Lung (tissue), 16 donors: Measurements from ENCODE around the gene KIF26A. TPM values are rescaled to one million over a fixed set of nuclear protein-coding genes. Genes with fewer than 3 reads are reported as not detected.
A peak's percentile ranks its signal among the peaks of the same experiment; 100 is the strongest.

Experiments used
- ATAC-seq: fragments of 200-7000 bp; cut with Tn5 transposase; one replicate; pipeline ENCODE4 v1.9.1; 2020; ENCODE audit warnings: moderate number of reproducible peaks; ENCODE audit not compliant: insufficient read depth, low FRiP score
- DNase-seq, 3 donors: peaks; one replicate each; pipeline ENCODE4 v3.0.0-alpha.2; 2013 to 2017
- H3K27ac ChIP-seq, 2 donors: one replicate each; pipeline ENCODE4 v1.5.1; 2013; ENCODE audit warnings: mild to moderate bottlenecking in 2 of 2, moderate library complexity in 2 of 2, control low read depth in 1 of 2, inconsistent platforms in 1 of 2, low read depth in 1 of 2, low read length in 1 of 2
- H3K27me3 ChIP-seq, 3 donors: one replicate each; pipeline ENCODE4 v1.5.1; 2013; ENCODE audit warnings: low read length in 2 of 3; ENCODE audit not compliant: control insufficient read depth in 3 of 3, insufficient read depth in 3 of 3
- H3K36me3 ChIP-seq, 4 donors: one replicate each; pipeline ENCODE4 v1.5.1; 2013; ENCODE audit warnings: low read length in 4 of 4, mild to moderate bottlenecking in 1 of 4, moderate library complexity in 1 of 4; ENCODE audit not compliant: control insufficient read depth in 4 of 4, insufficient read depth in 4 of 4
- H3K4me1 ChIP-seq, 5 donors: one replicate each; pipeline ENCODE4 v1.5.1; 2013; ENCODE audit warnings: low read length in 5 of 5, mild to moderate bottlenecking in 2 of 5, moderate library complexity in 1 of 5; ENCODE audit not compliant: control insufficient read depth in 5 of 5, insufficient read depth in 5 of 5
- H3K4me3 ChIP-seq: one replicate; pipeline ENCODE4 v1.5.1; 2013; ENCODE audit warnings: mild to moderate bottlenecking, control low read depth, moderate library complexity
- H3K9ac ChIP-seq, 2 donors: one replicate each; pipeline ENCODE4 v1.5.1; 2013; ENCODE audit warnings: low read length in 2 of 2, control low read depth in 1 of 2; ENCODE audit not compliant: insufficient read depth in 1 of 2
- H3K9me3 ChIP-seq, 4 donors: one replicate each; pipeline ENCODE4 v1.5.1; 2013; ENCODE audit warnings: low read length in 3 of 4, mild to moderate bottlenecking in 1 of 4, moderate library complexity in 1 of 4; ENCODE audit not compliant: control insufficient read depth in 4 of 4, insufficient read depth in 3 of 4
- whole genome bisulfite sequencing, 2 donors: extraction: QIAGEN DNeasy Blood & Tissue Kit; methylation state at CpG; one replicate each; pipeline ENCODE4 v1.1.7; 2013; 5-methylcytosine and 5-hydroxymethylcytosine counted together
- long read RNA-seq, 5 donors: transcript quantifications; one replicate each; lab custom pipeline, GENCODE V29; 2026
- polyA plus RNA-seq, 2 donors: library from polyadenylated mRNA; stranded (reverse); fragments of 200-250 nt; gene quantifications; one replicate each; pipeline ENCODE4 v1.2.1, GENCODE V29; 2013
- total RNA-seq, 2 donors: library from RNA; depleted of rRNA in 1 of 2; stranded (reverse); fragments of >200 nt in 1 of 2; gene quantifications; one replicate each; pipeline ENCODE4 v1.2.1, GENCODE V29; 2014 to 2021
- TF ChIP-seq, protein P1 (sequence below): IDR thresholded peaks from 2 replicates; pipeline ENCODE4 v1.5.1; 2012; ENCODE audit warnings: mild to moderate bottlenecking; ENCODE audit errors: control extremely low read depth, extremely low read depth
- donor health status: control.
- donor health status: control.
- donor health status: Bipolar disorder and iron deficiency.
- donor health status: healthy.
- donor health status: DM: yes; HTN: yes; CAD: no.

Gene KIF26A
- total RNA-seq (10 to 100 TPM in 1 of 2 donors, 1 to 10 TPM in 1; 6.5 to 11.4 TPM), polyA plus RNA-seq (1 to 10 TPM; 2.4 to 2.5 TPM)
- long read RNA-seq, donor 1, partial matches to known transcripts = 10 of 10 reads
- long read RNA-seq, donor 1, other reads (novel, unspliced or antisense) = 0 of 10 reads
- long read RNA-seq, donor 2 = 0 reads
- long read RNA-seq, donor 3 = 0 reads
- long read RNA-seq, donor 4, partial matches to known transcripts = 6 of 6 reads
- long read RNA-seq, donor 4, other reads (novel, unspliced or antisense) = 0 of 6 reads
- long read RNA-seq, donor 5, full-length matches to known transcripts = 1 of 8 reads
- long read RNA-seq, donor 5, partial matches to known transcripts = 7 of 8 reads
- long read RNA-seq, donor 5, other reads (novel, unspliced or antisense) = 0 of 8 reads

- H3K9me3 ChIP-seq = no peaks in the 10 kb centered on the region
- TF ChIP-seq, protein P1, sequence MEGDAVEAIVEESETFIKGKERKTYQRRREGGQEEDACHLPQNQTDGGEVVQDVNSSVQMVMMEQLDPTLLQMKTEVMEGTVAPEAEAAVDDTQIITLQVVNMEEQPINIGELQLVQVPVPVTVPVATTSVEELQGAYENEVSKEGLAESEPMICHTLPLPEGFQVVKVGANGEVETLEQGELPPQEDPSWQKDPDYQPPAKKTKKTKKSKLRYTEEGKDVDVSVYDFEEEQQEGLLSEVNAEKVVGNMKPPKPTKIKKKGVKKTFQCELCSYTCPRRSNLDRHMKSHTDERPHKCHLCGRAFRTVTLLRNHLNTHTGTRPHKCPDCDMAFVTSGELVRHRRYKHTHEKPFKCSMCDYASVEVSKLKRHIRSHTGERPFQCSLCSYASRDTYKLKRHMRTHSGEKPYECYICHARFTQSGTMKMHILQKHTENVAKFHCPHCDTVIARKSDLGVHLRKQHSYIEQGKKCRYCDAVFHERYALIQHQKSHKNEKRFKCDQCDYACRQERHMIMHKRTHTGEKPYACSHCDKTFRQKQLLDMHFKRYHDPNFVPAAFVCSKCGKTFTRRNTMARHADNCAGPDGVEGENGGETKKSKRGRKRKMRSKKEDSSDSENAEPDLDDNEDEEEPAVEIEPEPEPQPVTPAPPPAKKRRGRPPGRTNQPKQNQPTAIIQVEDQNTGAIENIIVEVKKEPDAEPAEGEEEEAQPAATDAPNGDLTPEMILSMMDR = no peak
- WGBS, 2 donors = 1% methylated on average over 32 to 77 of the region's 77 CpGs
- DNase-seq (peak; percentile 76 to 78 (median 77)), ATAC-seq (peak; percentile 48)
- H3K27ac ChIP-seq = peak within 1 kb of the TSS in 1 of 2 donors; percentile 67
- peak within 1 kb of the TSS; percentile 45 for H3K4me3 ChIP-seq
- peak within 1 kb of the TSS in 1 of 2 donors; percentile 42 for H3K9ac ChIP-seq
- peaks cover 0 to 55% (median 6%) of the 10 kb centered on the region in 5 donors for H3K4me1 ChIP-seq
- peaks cover 0 to 9% (median 0%) of the 10 kb centered on the region in 4 donors for H3K36me3 ChIP-seq
- peaks cover 18 to 31% (median 25%) of the 10 kb centered on the region in 3 donors for H3K27me3 ChIP-seq
Observed at GRCh38 chr14:104138098-104138717, at the start of gene KIF26A. Gene KIF26A (plus strand): TSS chr14:104138587. CDS start chr14:104138723, 136 bp downstream.

DNA sequence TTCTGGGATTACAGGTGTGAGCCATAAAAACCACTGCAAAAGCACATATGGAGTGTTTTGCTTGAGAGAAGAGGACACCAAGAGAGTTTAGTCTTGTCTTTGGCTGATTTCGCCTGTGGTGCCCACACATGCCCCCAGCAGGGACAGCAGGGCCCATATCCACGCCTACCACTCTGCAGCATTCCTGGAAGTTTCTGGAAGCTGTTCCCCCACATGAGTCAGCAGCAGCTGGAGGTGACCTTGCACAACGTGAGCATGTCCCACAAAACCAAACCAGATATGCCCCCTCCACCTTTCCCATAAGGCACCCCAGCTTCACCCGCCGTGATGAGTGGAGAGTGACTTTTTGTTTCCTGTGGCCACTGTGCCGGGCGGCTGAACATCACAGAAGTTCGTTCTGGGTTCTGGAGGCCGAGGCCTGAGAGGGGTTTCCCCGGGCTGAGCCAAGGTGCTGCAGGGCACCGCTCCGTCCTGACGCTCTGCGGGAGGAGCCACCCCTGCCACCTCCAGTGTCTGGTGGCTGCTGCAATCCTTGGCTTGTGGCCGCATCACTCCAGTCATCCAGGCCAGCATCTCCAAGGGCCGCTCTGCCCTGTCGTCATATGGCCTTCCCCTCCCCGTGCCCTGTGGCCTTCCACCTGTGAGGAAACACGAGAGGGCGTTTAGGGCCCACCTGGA is 48.2 kb upstream of the KIF26A start:
- Histone ChIP-seq H3K27me3 (no peaks in the 10 kb centered on the region), H3K9ac (no peak overlapping the region), H3K4me1 (peaks cover 0 to 8% (median 0%) of the 10 kb centered on the region in 5 donors), H3K9me3 (peaks cover 0 to 3% (median 0%) of the 10 kb centered on the region in 4 donors), H3K27ac (no peak overlapping the region), H3K36me3 (no peaks in the 10 kb centered on the region), H3K4me3 (no peak overlapping the region)
- no peak for ATAC-seq
- 87 to 91% methylated on average over 20 of the region's 20 CpGs for WGBS, 2 donors
- no peak for DNase-seq
- TF ChIP-seq, protein P1 = no peak

DNA sequence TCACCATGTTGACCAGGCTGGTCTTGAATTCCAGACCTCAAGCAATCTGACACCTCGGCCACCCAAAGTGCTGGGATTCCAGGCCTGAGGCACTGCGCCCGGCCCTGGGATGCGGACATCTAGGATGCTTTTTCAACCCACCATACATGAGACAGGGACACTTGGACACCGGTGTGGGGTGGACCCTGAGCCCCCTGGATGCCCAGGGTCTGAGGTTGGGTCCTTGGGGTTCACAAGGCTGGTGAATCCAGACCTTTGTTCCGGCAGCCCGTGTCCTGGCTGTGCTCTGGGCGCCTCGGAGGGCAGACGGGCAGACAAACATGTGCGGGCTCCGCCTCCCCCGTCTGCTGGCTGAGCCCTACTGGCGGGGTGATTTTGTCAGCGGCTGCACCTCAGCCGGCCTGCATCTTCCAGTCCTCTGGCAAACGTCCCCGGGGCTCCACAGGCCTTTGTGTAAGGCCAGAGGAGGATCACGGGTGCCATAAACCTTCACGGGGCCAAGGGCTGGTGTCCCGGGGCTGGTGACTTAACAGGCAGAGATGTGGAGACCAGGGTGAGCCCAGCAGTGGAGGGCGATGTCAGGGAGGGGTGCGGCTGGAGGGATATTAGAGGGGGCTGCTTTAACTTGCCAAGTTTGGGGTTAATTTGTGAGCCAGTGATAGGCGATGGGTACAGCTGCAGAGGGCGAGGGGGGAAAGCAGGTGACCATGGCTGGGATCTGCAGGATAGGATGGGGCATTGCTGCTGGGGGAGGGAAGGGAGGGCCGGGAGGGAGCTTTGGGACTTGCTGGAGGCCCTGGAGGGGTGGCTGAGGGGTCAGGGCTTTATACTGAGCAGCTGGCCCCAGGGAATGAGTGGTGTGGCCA is 47.1 kb upstream of the KIF26A start:
- Histone ChIP-seq H3K4me3 (no peak overlapping the region), H3K9ac (no peak overlapping the region), H3K9me3 (peaks cover 0 to 3% (median 0%) of the 10 kb centered on the region in 4 donors), H3K27ac (no peak overlapping the region), H3K27me3 (no peaks in the 10 kb centered on the region), H3K4me1 (peaks cover 0 to 8% (median 0%) of the 10 kb centered on the region in 5 donors), H3K36me3 (no peaks in the 10 kb centered on the region)
- 62 to 75% methylated on average over 25 to 26 of the region's 26 CpGs for WGBS, 2 donors
- ATAC-seq (no peak), DNase-seq (no peak)
- TF ChIP-seq, protein P1 = no peak
